Activated CD4-positive, alpha-beta T cell treated with anti-CD3 and anti-CD28 coated beads, Interleukin-2, amount 10 ng/mL, durations not matched to agents 24 days and 14 days (primary cell): ENCODE results near the gene SLC7A8. TPM values are rescaled to one million over a fixed set of nuclear protein-coding genes. Genes with fewer than 3 reads are reported as not detected.
A peak's percentile ranks its signal among the peaks of the same experiment; 100 is the strongest.

Experiments
- DNase-seq: peaks from one replicate; pipeline ENCODE4 v3.0.0; 2022
- H3K27ac Mint-ChIP-seq: one replicate; pipeline ENCODE4 v1.8.0; 2022; ENCODE audit warnings: mild to moderate bottlenecking, mixed read lengths
- H3K27me3 Mint-ChIP-seq: one replicate; pipeline ENCODE4 v1.8.0; 2022; ENCODE audit warnings: mixed read lengths
- H3K36me3 Mint-ChIP-seq: one replicate; pipeline ENCODE4 v1.8.0; 2022; ENCODE audit warnings: low read depth, mild to moderate bottlenecking, mixed read lengths
- H3K4me1 Mint-ChIP-seq: one replicate; pipeline ENCODE4 v1.8.0; 2021; ENCODE audit warnings: mixed read lengths
- H3K4me3 Mint-ChIP-seq: one replicate; pipeline ENCODE4 v1.8.0; 2022; ENCODE audit warnings: mild to moderate bottlenecking, moderate library complexity, mixed read lengths
- H3K9me3 Mint-ChIP-seq: one replicate; pipeline ENCODE4 v1.8.0; 2021; ENCODE audit warnings: mixed read lengths
- intact Hi-C: fragments of 100-400 bp; cut with micrococcal nuclease; formaldehyde crosslinking; loops from one replicate; pipeline ENCODE4 v1.15.1; 2023
- total RNA-seq: library from RNA; stranded (reverse); gene quantifications from 2 replicates; pipeline ENCODE4 v1.2.3, GENCODE V29; 2022

Gene SLC7A8
- total RNA-seq, 1 donor from 2014 or later, result not detected

- Mint-ChIP-seq H3K9me3 (no peaks in the 10 kb centered on the region), H3K4me1 (no peaks in the 10 kb centered on the region), H3K36me3 (peaks cover 3% of the 10 kb centered on the region), H3K4me3 (no peak overlapping the region), H3K27me3 (peaks cover 2% of the 10 kb centered on the region), H3K27ac (no peak overlapping the region)
- DNase-seq, result no peak
- intact Hi-C loops, result no loop called here
These were observed 79.3 kb downstream of the SLC7A8 start for GRCh38 chr14:23104070-23104590.

GRCh38 chr14:23103581-23103980 is 79.9 kb downstream of the SLC7A8 start:
- Mint-ChIP-seq H3K4me1 (no peaks in the 10 kb centered on the region), H3K36me3 (peaks cover 8% of the 10 kb centered on the region), H3K9me3 (no peaks in the 10 kb centered on the region), H3K27me3 (peaks cover 2% of the 10 kb centered on the region), H3K4me3 (no peak overlapping the region), H3K27ac (no peak overlapping the region)
- intact Hi-C loops, result no loop called here
- no peak for DNase-seq

GRCh38 chr14:23102801-23103200 is 80.7 kb downstream of the SLC7A8 start:
- intact Hi-C loops, result no loop called here
- no peak overlapping the region for H3K4me3 Mint-ChIP-seq
- H3K4me1 Mint-ChIP-seq, result no peaks in the 10 kb centered on the region
- peaks cover 11% of the 10 kb centered on the region for H3K36me3 Mint-ChIP-seq
- no peak for DNase-seq
- no peak overlapping the region for H3K27ac Mint-ChIP-seq
- H3K27me3 Mint-ChIP-seq, result peaks cover 2% of the 10 kb centered on the region
- H3K9me3 Mint-ChIP-seq, result no peaks in the 10 kb centered on the region

DNA sequence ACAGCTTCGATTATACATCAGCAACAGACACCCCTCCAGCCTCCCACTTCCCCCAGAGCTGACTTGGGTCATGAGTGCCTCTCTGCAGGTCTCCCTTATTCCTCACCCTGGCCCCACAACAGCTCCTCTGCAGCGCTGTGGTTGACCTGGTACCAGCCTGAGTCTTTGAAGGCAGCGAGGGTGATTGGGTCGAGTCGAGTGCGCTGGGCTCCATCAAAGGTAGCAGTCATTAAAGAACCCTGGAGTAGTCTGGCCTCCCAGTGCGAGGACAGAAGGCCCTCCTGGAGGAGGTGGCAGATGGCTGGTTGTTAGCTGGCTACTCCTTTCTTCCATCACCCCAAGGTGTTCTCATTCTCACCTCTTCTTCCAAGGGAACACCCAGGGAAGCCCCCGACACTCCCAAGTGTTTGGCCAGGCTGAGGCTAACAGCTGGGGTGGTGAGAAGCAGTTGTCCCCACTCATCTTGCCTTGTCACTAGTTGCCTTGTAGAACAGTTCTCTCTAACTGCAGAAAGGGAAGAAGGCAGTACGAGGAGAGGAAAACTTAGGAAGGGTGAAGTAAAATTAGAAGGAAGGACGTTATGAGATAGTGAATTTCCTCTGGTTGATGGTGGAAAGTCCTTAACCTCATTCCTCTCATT is 81.4 kb downstream of the SLC7A8 start:
- intact Hi-C loops, result no loop called here
- Mint-ChIP-seq H3K4me1 (peaks cover 6% of the 10 kb centered on the region), H3K36me3 (peaks cover 18% of the 10 kb centered on the region), H3K9me3 (no peaks in the 10 kb centered on the region), H3K4me3 (no peak overlapping the region), H3K27me3 (peaks cover 2% of the 10 kb centered on the region), H3K27ac (no peak overlapping the region)
- DNase-seq, result no peak

- DNase-seq, result no peak
- peaks cover 22% of the 10 kb centered on the region for H3K36me3 Mint-ChIP-seq
- peaks cover 13% of the 10 kb centered on the region for H3K4me1 Mint-ChIP-seq
- peaks cover 2% of the 10 kb centered on the region for H3K27me3 Mint-ChIP-seq
- no peaks in the 10 kb centered on the region for H3K9me3 Mint-ChIP-seq
- H3K4me3 Mint-ChIP-seq, result no peak overlapping the region
- intact Hi-C loops, result no loop called here
- no peak overlapping the region for H3K27ac Mint-ChIP-seq
These were observed 82.1 kb downstream of the SLC7A8 start for GRCh38 chr14:23101213-23101970.

DNA sequence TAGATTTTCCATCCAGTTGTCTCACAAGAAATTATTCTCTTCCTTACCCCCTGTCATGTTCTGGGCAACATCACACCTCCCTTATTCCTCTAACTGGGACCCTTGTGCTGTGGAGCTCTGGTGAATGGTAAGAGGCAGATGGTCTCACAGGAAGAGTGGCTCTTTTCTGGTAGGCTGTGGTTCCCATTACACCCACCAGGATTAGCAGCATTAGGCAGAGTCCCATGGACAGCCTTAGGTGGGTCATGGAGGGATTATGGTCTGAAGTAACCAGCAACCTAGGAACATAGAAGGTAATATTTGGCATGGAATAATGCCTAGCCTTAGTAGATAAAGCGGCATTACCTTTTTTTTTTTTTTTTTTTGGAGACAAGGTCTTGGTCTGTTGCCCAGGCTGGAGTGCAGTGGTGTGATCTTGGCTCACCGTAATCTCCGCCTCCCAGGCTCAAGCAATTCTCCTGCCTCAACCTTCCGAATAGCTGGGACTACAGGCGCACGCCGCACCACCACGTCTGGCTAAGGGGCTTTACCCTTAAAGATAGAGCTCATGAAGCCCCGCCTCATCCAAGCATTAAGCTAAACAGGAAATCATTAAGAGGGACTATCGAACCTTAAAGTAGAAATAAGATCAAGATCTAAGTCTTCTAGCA is 84.1 kb downstream of the SLC7A8 start:
- no peak for DNase-seq
- H3K4me3 Mint-ChIP-seq, result no peak overlapping the region
- peaks cover 22% of the 10 kb centered on the region for H3K36me3 Mint-ChIP-seq
- H3K4me1 Mint-ChIP-seq, result peaks cover 13% of the 10 kb centered on the region
- no peak overlapping the region for H3K27ac Mint-ChIP-seq
- H3K27me3 Mint-ChIP-seq, result no peaks in the 10 kb centered on the region
- no peaks in the 10 kb centered on the region for H3K9me3 Mint-ChIP-seq
- intact Hi-C loops, result loop anchor here (5.0 to 10.0 kb wide), 2 partner anchors 188 to 455 kb away; partner anchors contain the start of genes HOMEZ, THTPA and ZFHX2

DNA sequence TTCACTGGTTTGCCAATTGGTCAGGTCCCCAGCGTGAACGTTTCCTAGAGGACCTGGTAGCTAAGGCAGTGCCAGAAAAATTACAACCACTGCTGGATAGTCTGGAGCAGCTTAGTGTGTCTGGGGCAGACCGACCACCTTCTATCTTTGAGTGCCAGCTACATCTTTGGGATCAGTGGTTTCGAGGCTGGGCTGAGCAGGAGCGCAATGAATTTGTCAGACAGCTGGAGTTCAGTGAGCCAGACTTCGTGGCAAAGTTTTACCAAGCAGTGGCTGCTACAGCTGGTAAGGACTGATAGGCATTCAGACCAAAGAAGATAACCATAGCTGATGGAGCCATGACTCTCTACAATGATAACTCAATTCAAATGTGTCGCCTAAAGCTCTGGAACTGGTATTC is 85.7 kb downstream of the SLC7A8 start:
- H3K4me1 Mint-ChIP-seq, result peaks cover 22% of the 10 kb centered on the region
- no peak overlapping the region for H3K27ac Mint-ChIP-seq
- H3K9me3 Mint-ChIP-seq, result no peaks in the 10 kb centered on the region
- no peaks in the 10 kb centered on the region for H3K27me3 Mint-ChIP-seq
- no peak overlapping the region for H3K4me3 Mint-ChIP-seq
- intact Hi-C loops, result loop anchor here (5.0 to 10.0 kb wide), 2 partner anchors 190 to 457 kb away; partner anchors contain the start of genes HOMEZ, THTPA and ZFHX2
- peaks cover 29% of the 10 kb centered on the region for H3K36me3 Mint-ChIP-seq
- no peak for DNase-seq

- peak; percentile 100 for DNase-seq
- Mint-ChIP-seq H3K36me3 (peaks cover 39% of the 10 kb centered on the region), H3K4me1 (peaks cover 29% of the 10 kb centered on the region), H3K27me3 (no peaks in the 10 kb centered on the region), H3K27ac (no peak within 1 kb of the TSS), H3K4me3 (no peak within 1 kb of the TSS), H3K9me3 (no peaks in the 10 kb centered on the region)
- intact Hi-C loops, result loop anchor here (1.0 to 10.0 kb wide), 7 partner anchors 24 to 459 kb away; partner anchors contain the start of genes HOMEZ, PABPN1, RBM23 and THTPA
These were observed 88.0 kb downstream of the SLC7A8 start, which contains the start of gene C14orf119 for GRCh38 chr14:23095196-23096108. TSS of gene C14orf119 (plus strand) at chr14:23095505. CDS start at chr14:23097659, 2,154 bp downstream.

- DNase-seq, result no peak
- peaks cover 46% of the 10 kb centered on the region for H3K36me3 Mint-ChIP-seq
- H3K4me3 Mint-ChIP-seq, result no peak within 1 kb of the TSS
- no peaks in the 10 kb centered on the region for H3K9me3 Mint-ChIP-seq
- H3K4me1 Mint-ChIP-seq, result peaks cover 29% of the 10 kb centered on the region
- intact Hi-C loops, result loop anchor here (1.0 to 10.0 kb wide), 8 partner anchors 9 to 460 kb away; partner anchors contain the start of genes HOMEZ, PABPN1, RBM23 and THTPA
- no peak within 1 kb of the TSS for H3K27ac Mint-ChIP-seq
- H3K27me3 Mint-ChIP-seq, result no peaks in the 10 kb centered on the region
These were observed 88.7 kb downstream of the SLC7A8 start, which contains the start of gene ACIN1 for GRCh38 chr14:23094666-23095195. TSS of gene ACIN1 (minus strand) at chr14:23095136. CDS start at chr14:23095112, 24 bp downstream.

DNA sequence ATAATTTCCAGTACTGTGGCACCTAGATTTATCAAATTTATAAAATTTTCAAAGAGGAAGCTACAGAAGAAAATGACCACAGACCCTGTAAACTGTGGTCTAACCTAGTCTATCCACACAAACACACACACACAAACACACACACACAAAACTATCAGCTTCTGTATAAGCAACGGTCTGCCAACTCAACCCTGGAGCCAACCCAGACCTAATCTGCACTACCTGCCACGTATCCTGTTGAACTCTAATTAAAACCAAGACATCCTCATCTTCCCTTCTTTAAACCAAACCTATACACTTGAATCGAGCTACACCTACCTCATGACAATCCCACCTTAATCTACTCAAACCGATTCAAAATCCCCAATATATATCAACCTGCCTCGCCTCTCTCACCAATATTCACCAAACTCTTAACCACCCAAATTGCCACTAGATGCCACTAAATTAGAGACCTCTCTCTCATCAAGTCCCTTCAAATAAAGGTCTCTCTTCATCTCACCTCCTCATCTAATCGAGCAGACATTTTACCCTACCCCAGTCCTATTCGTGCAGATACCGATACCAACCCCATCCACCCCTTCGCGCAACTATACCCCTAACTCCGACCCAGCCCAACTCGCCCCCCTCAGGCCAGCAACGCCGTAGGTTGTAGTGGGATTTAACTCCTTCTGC is 89.3 kb downstream of the SLC7A8 start:
- intact Hi-C loops, result loop anchor here (1.0 to 10.0 kb wide), 4 partner anchors 9 to 461 kb away; partner anchors contain the start of genes PABPN1, THTPA and ZFHX2
- H3K27ac Mint-ChIP-seq, result no peak overlapping the region
- peak; percentile 62 for DNase-seq
- peaks cover 48% of the 10 kb centered on the region for H3K36me3 Mint-ChIP-seq
- H3K27me3 Mint-ChIP-seq, result no peaks in the 10 kb centered on the region
- no peaks in the 10 kb centered on the region for H3K9me3 Mint-ChIP-seq
- H3K4me3 Mint-ChIP-seq, result no peak overlapping the region
- H3K4me1 Mint-ChIP-seq, result peaks cover 29% of the 10 kb centered on the region

DNA sequence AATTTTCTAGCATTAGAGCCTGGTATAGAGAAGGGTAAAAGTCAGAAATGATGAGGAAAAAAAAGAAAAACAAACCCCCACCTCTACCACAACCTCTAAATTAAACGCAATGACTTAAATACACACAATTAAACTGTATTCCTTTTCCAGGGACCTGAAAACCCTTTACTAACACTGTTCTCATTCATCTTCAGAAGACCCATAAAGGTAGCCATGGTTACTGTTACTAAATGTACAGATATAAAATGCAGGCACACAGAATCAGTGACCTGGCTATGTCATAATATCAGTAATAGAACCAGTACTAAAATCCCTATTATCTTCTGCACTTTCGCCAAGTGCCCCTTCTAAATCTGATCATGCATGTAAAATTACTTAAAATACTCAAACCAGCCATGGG is 89.9 kb downstream of the SLC7A8 start:
- Mint-ChIP-seq H3K4me1 (peaks cover 29% of the 10 kb centered on the region), H3K4me3 (no peak overlapping the region), H3K27ac (no peak overlapping the region), H3K36me3 (peaks cover 43% of the 10 kb centered on the region), H3K9me3 (no peaks in the 10 kb centered on the region), H3K27me3 (no peaks in the 10 kb centered on the region)
- intact Hi-C loops, result loop anchor here (10.0 kb wide), 1 partner anchor 461 kb away; the partner anchor contains the start of genes THTPA and ZFHX2
- DNase-seq, result no peak

DNA sequence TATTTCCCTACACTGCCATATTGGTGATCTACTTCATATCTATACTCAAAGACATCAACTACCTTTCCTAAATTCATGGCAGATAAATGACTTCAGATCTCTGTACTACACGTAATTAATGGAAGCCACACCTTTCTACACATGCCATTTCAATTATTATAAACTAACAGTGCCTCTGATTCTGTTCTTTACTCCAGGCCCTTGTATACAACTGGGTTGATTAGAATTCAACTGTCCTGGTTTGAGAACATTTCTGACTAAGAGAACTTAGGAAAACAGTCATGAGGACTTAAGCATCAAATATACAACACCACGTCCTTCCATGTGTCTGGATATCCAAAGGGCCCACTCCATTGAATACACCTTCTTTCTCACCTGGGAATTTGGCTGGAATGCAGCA is 90.4 kb downstream of the SLC7A8 start:
- peaks cover 29% of the 10 kb centered on the region for H3K4me1 Mint-ChIP-seq
- no peak overlapping the region for H3K27ac Mint-ChIP-seq
- intact Hi-C loops, result loop anchor here (10.0 kb wide), 1 partner anchor 462 kb away; the partner anchor contains the start of genes THTPA and ZFHX2
- DNase-seq, result no peak
- H3K36me3 Mint-ChIP-seq, result peaks cover 45% of the 10 kb centered on the region
- no peaks in the 10 kb centered on the region for H3K27me3 Mint-ChIP-seq
- H3K9me3 Mint-ChIP-seq, result no peaks in the 10 kb centered on the region
- H3K4me3 Mint-ChIP-seq, result no peak overlapping the region
